MM.1S (cell line): ENCODE results near the gene RELL1.

ENCODE experiments used
- DNase-seq: peaks from one replicate; pipeline ENCODE4 v3.0.0-alpha.2; 2015
- H2AFZ ChIP-seq: fragments of 300-600 bp; sonication (generic); 2 replicates; pipeline ENCODE4 v1.6.0; 2016; ENCODE audit warnings: antibody characterized with exemption, low read length
- H3F3A ChIP-seq: fragments of 300-600 bp; sonication (generic); 2 replicates; pipeline ENCODE4 v1.6.1; 2016; ENCODE audit warnings: mild to moderate bottlenecking, antibody characterized with exemption, low read length, moderate library complexity, mixed read lengths; ENCODE audit not compliant: insufficient read depth
- H3K27ac ChIP-seq: fragments of 300-600 bp; sonication (generic); 2 replicates; pipeline ENCODE4 v1.5.1; 2016; ENCODE audit warnings: mild to moderate bottlenecking, low read length
- H3K27me3 ChIP-seq: fragments of 300-600 bp; sonication (generic); replicated peaks from 2 replicates; pipeline ENCODE4 v1.6.0; 2016; ENCODE audit warnings: low read length; ENCODE audit not compliant: insufficient read depth
- H3K36me3 ChIP-seq: fragments of 300-600 bp; sonication (generic); replicated peaks from 2 replicates; pipeline ENCODE4 v1.6.1; 2016; ENCODE audit warnings: mild to moderate bottlenecking, low read length, mixed read lengths; ENCODE audit not compliant: insufficient read depth
- H3K4me1 ChIP-seq: fragments of 300-600 bp; sonication (generic); 2 replicates; pipeline ENCODE4 v1.6.1; 2016; ENCODE audit warnings: low read length, mixed read lengths
- H3K4me2 ChIP-seq: fragments of 300-600 bp; sonication (generic); 2 replicates; pipeline ENCODE4 v1.6.0; 2016; ENCODE audit warnings: low read depth, low read length
- H3K4me3 ChIP-seq: fragments of 300-600 bp; sonication (generic); 2 replicates; pipeline ENCODE4 v1.5.1; 2016; ENCODE audit warnings: low read length, mixed read lengths
- H3K79me2 ChIP-seq: fragments of 300-600 bp; sonication (generic); 2 replicates; pipeline ENCODE4 v1.6.1; 2016; ENCODE audit warnings: mixed run types, low read length, mixed read lengths
- H3K9ac ChIP-seq: fragments of 300-600 bp; sonication (generic); 2 replicates; pipeline ENCODE4 v1.6.1; 2016; ENCODE audit warnings: low read length, mixed read lengths
- H3K9me2 ChIP-seq: fragments of 300-600 bp; sonication (generic); replicated peaks from 2 replicates; pipeline ENCODE4 v1.6.1; 2016; ENCODE audit warnings: mild to moderate bottlenecking, low read length, mixed read lengths; ENCODE audit not compliant: insufficient read depth
- H3K9me3 ChIP-seq: fragments of 300-600 bp; sonication (generic); replicated peaks from 2 replicates; pipeline ENCODE4 v1.6.1; 2016; ENCODE audit warnings: mild to moderate bottlenecking, low read length, mixed read lengths; ENCODE audit not compliant: insufficient read depth
- H4K20me1 ChIP-seq: fragments of 300-600 bp; sonication (generic); 2 replicates; pipeline ENCODE4 v1.6.1; 2016; ENCODE audit warnings: mild to moderate bottlenecking, low read length, moderate library complexity, mixed read lengths; ENCODE audit not compliant: insufficient read depth
- EZH2 ChIP-seq: fragments of 300-600 bp; sonication (generic); optimal IDR thresholded peaks from 2 replicates; pipeline ENCODE3; 2017; ENCODE audit warnings: low read depth, mild to moderate bottlenecking, antibody characterized with exemption, low read length, mixed read lengths
- EZH2phosphoT487 ChIP-seq: fragments of 300-600 bp; sonication (generic); IDR thresholded peaks from 2 replicates; pipeline ENCODE4 v1.6.1; 2018; ENCODE audit warnings: antibody characterized with exemption, low read length
- TF ChIP-seq, protein P1 (sequence below): fragments of 300-600 bp; sonication (generic); IDR thresholded peaks from 2 replicates; pipeline ENCODE4 v1.5.1; 2016; ENCODE audit warnings: antibody characterized with exemption, low read length, mixed read lengths

RELL1 gene

DNA sequence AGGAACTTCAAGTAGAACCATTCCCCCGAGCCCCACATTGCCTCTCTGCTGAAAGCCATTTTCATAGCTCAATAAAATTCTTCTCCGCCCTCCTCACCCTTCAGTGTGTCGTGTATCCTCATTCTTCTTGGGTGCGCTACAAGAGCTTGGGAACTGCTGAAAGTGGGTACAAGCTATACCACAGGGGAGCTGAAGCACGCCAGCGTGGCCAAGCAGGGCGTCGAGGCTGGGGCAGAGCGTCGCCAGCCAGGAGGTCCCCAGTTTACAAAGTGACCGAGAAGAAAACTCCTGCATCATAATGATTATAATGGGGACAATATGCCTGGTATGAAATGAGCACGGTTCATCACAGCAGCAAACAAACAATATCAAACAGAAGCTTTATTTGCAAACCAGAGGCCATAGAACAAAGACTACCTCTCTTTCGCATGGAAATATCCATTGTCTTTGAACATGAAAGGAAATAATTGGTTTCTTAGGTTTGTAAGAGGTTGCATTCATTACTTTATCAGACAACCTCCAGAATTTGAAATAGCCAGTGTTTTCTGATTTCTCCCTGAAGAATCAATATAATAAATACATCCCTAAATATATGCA, 34.3 kb downstream of the RELL1 start:
- H3K9ac ChIP-seq = no peak overlapping the region
- no peak for TF ChIP-seq EZH2
- TF ChIP-seq EZH2phosphoT487 = no peak
- TF ChIP-seq, protein P1, sequence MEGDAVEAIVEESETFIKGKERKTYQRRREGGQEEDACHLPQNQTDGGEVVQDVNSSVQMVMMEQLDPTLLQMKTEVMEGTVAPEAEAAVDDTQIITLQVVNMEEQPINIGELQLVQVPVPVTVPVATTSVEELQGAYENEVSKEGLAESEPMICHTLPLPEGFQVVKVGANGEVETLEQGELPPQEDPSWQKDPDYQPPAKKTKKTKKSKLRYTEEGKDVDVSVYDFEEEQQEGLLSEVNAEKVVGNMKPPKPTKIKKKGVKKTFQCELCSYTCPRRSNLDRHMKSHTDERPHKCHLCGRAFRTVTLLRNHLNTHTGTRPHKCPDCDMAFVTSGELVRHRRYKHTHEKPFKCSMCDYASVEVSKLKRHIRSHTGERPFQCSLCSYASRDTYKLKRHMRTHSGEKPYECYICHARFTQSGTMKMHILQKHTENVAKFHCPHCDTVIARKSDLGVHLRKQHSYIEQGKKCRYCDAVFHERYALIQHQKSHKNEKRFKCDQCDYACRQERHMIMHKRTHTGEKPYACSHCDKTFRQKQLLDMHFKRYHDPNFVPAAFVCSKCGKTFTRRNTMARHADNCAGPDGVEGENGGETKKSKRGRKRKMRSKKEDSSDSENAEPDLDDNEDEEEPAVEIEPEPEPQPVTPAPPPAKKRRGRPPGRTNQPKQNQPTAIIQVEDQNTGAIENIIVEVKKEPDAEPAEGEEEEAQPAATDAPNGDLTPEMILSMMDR = no peak
- H3K79me2 ChIP-seq = peaks cover 56% of the 10 kb centered on the region

DNA sequence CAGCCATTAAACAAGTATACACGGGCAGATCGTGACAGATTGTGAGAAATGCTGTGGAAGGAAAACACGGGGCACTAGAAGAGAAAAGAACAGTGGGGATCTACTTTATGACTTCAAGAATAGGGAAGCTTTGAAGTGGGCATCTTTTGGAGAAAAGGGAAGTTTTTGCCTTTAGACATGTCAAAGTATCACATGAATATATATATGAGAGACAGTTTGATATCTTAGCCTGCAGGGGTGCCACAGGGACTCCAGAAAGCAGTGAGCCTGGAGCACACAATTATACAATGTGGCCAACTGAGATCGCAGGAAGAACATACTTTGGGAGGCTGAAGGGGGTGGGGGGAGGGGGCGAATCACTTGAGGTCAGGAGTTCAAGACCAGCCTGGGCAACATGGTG, 35.7 kb downstream of the RELL1 start:
- Histone ChIP-seq H3K4me2 (no peak overlapping the region), H3K27me3 (no peaks in the 10 kb centered on the region), H3K4me1 (peaks cover 7% of the 10 kb centered on the region; the same call in 1 of the 2 replicates), H2AFZ (no peak overlapping the region), H3K9me3 (no peaks in the 10 kb centered on the region), H3K36me3 (peaks cover 3% of the 10 kb centered on the region; the same call in 1 of the 2 replicates), H3K27ac (no peak overlapping the region), H3K79me2 (peaks cover 42% of the 10 kb centered on the region), H3F3A (0 out of 2 replicates have a peak, but pooled peaks cover 2% of the 10 kb centered on the region), H3K9me2 (no peaks in the 10 kb centered on the region), H4K20me1 (no peaks in the 10 kb centered on the region), H3K4me3 (no peak overlapping the region), H3K9ac (no peak overlapping the region)
- TF ChIP-seq EZH2phosphoT487 (no peak), EZH2 (no peak)
- TF ChIP-seq, protein P1 = no peak
- no peak for DNase-seq

More for the DNA sequence above, 34.3 kb downstream of the RELL1 start:
- H3F3A ChIP-seq = no peaks in the 10 kb centered on the region
- H3K4me1 ChIP-seq = peaks cover 7% of the 10 kb centered on the region; the same call in 1 of the 2 replicates
- no peak overlapping the region for H2AFZ ChIP-seq
- H3K4me2 ChIP-seq = no peak overlapping the region
- H3K36me3 ChIP-seq = 0 out of 2 replicates have a peak, but pooled peaks cover 6% of the 10 kb centered on the region
- H3K27ac ChIP-seq = no peak overlapping the region
- H3K27me3 ChIP-seq = no peaks in the 10 kb centered on the region
- H4K20me1 ChIP-seq = no peaks in the 10 kb centered on the region
- no peak overlapping the region for H3K4me3 ChIP-seq
- H3K9me3 ChIP-seq = no peaks in the 10 kb centered on the region
- no peak for DNase-seq
- H3K9me2 ChIP-seq = no peaks in the 10 kb centered on the region

DNA sequence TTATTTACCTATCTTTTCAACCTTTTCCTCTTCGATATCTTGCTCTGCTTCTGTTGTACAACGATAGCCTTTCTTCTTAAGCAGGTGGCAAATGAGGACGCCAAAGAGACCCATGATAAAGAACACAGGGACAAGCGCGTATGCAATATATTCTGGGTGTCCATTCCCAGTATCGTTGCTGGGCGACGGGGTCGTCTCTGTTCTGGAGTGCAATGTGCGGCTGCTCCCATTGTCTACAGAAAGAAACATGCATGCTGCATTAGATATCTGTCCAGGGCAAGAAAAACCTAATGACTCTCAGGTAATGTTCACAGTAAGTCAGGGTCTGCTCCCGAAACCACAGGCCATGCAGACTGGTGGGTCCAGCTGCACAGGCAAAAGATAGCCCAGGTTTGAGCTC, 36.9 kb downstream of the RELL1 start:
- Histone ChIP-seq H3K27ac (no peak overlapping the region), H3K9me3 (no peaks in the 10 kb centered on the region), H3F3A (0 out of 2 replicates have a peak, but pooled peaks cover 2% of the 10 kb centered on the region), H3K4me2 (no peak overlapping the region), H3K27me3 (no peaks in the 10 kb centered on the region), H4K20me1 (no peaks in the 10 kb centered on the region), H3K4me1 (peaks cover 7% of the 10 kb centered on the region; the same call in 1 of the 2 replicates), H3K9me2 (no peaks in the 10 kb centered on the region), H3K79me2 (peaks cover 39% of the 10 kb centered on the region), H3K36me3 (peaks cover 3% of the 10 kb centered on the region; the same call in 1 of the 2 replicates), H3K4me3 (no peak overlapping the region), H3K9ac (no peak overlapping the region), H2AFZ (no peak overlapping the region)
- TF ChIP-seq EZH2phosphoT487 = no peak
- TF ChIP-seq, protein P1 = no peak
- no peak for TF ChIP-seq EZH2
- DNase-seq = no peak
